Thymus (tissue), 11 donors: Measurements from ENCODE around the gene CRTC2. TPM values are rescaled to one million over a fixed set of nuclear protein-coding genes. Genes with fewer than 3 reads are reported as not detected.
A peak's percentile ranks its signal among the peaks of the same experiment; 100 is the strongest.
"Not testable (repeated sequence)": the region's sequence is repeated elsewhere in the genome, so short reads cannot be mapped to it uniquely, and the experiment has no call there.

ENCODE experiments used
- DNase-seq, 9 donors: peaks; one replicate each; pipeline ENCODE4 v3.0.0-alpha.2; 2013; ENCODE audit warnings: low spot score in 9 of 9, low read depth in 6 of 9, missing footprints in 1 of 9
- H3K27ac ChIP-seq, 2 donors: one replicate each; pipeline ENCODE4 v1.5.1; 2013; ENCODE audit warnings: control low read depth in 1 of 2, low read depth in 1 of 2, low read length in 1 of 2, mild to moderate bottlenecking in 1 of 2, moderate library complexity in 1 of 2
- H3K27me3 ChIP-seq, 2 donors: one replicate each; pipeline ENCODE4 v1.5.1; 2013; ENCODE audit warnings: low read length in 1 of 2; ENCODE audit not compliant: control insufficient read depth in 2 of 2, insufficient read depth in 1 of 2
- H3K36me3 ChIP-seq, 2 donors: one replicate each; pipeline ENCODE4 v1.5.1; 2013; ENCODE audit warnings: low read length in 1 of 2, mild to moderate bottlenecking in 1 of 2, moderate library complexity in 1 of 2; ENCODE audit not compliant: control insufficient read depth in 2 of 2, insufficient read depth in 2 of 2
- H3K4me1 ChIP-seq, 2 donors: one replicate each; pipeline ENCODE4 v1.5.1; 2013; ENCODE audit warnings: low read length in 2 of 2; ENCODE audit not compliant: control insufficient read depth in 2 of 2, insufficient read depth in 2 of 2
- H3K4me3 ChIP-seq, 2 donors: one replicate each; pipeline ENCODE4 v1.5.1; 2013; ENCODE audit warnings: low read length in 2 of 2, control low read depth in 1 of 2, mild to moderate bottlenecking in 1 of 2
- H3K9me3 ChIP-seq, 2 donors: one replicate each; pipeline ENCODE4 v1.5.1; 2013; ENCODE audit warnings: low read length in 1 of 2, mild to moderate bottlenecking in 1 of 2; ENCODE audit not compliant: control insufficient read depth in 2 of 2, insufficient read depth in 1 of 2
- WGBS: extraction: QIAGEN DNeasy Blood & Tissue Kit; methylation state at CpG from one replicate; pipeline ENCODE4 v1.1.7; 2013; 5-methylcytosine and 5-hydroxymethylcytosine counted together
- polyA plus RNA-seq: library from polyadenylated mRNA; stranded (reverse); fragments of 200-250 nt; gene quantifications from one replicate; pipeline ENCODE4 v1.2.3, GENCODE V29; 2013
- total RNA-seq: library from RNA; stranded (reverse); fragments of 120-200 nt; gene quantifications from one replicate; pipeline ENCODE4 v1.2.4, GENCODE V29; 2013
- donor health status: healthy.

The CRTC2 gene
- total and polyA plus RNA-seq, 2 donors, result 9.8 to 70.5 TPM

- no peak for DNase-seq
- H3K4me1 ChIP-seq, result peaks cover 10 to 29% of the 10 kb centered on the region in 2 donors
- peak overlapping the region; percentile 80 to 88 for H3K4me3 ChIP-seq
- no peaks in the 10 kb centered on the region for H3K9me3 ChIP-seq
- peak overlapping the region; percentile 78 to 90 for H3K27ac ChIP-seq
- WGBS, result 23% methylated on average over 9 of the region's 9 CpGs
- H3K27me3 ChIP-seq, result peaks cover 2 to 3% of the 10 kb centered on the region in 2 donors
- peaks cover 24 to 42% of the 10 kb centered on the region in 2 donors for H3K36me3 ChIP-seq
These were observed 32.8 kb upstream of the CRTC2 start for GRCh38 chr1:153991151-153991630.

DNA sequence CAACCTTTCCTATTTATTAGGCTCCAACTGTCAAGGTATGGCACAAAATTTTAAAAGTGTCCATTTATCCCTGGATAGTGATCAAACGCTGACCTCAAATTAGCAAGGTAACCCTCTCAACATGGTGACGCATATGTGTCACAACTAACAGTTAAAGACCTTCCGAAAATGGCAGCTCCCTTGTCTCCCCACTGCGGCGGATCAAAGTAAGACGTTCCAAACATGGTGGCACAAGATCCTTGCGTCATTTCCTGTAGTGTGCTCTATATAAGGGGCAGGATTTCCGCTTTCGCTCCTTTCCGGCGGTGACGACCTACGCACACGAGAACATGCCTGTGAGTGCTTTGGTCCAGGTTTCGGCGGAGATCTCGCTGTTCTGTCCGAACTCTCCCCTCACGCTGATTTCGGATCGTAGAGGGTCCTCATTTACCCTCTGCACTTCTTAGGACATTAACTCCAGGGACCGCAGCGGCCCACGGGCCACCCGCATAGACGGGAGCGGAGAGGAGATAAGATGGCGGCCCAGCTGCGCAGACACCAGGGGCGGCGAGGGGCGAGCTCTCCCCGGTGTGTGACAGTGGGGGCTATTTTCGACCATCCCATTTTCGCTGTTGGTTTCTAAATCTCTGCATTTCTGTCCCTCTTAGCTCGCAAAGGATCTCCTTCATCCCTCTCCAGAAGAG is 32.2 kb upstream of the CRTC2 start, which contains the start of gene RPS27:
Gene RPS27, plus strand, starts transcription at position 295 of the 683 bp plus-strand sequence. Its CDS starts 35 bp downstream, at position 330.
- WGBS, result under 1% methylated on average over 36 of the region's 36 CpGs
- Histone ChIP-seq H3K27me3 (peaks cover 2 to 9% of the 10 kb centered on the region in 2 donors), H3K4me3 (peak within 1 kb of the TSS; percentile 80 to 88), H3K36me3 (peaks cover 24 to 39% of the 10 kb centered on the region in 2 donors), H3K4me1 (peaks cover 10 to 34% of the 10 kb centered on the region in 2 donors), H3K27ac (peak within 1 kb of the TSS; percentile 78 to 90), H3K9me3 (no peaks in the 10 kb centered on the region)
- DNase-seq, result peak; percentile 93 to 99 (median 98)

DNA sequence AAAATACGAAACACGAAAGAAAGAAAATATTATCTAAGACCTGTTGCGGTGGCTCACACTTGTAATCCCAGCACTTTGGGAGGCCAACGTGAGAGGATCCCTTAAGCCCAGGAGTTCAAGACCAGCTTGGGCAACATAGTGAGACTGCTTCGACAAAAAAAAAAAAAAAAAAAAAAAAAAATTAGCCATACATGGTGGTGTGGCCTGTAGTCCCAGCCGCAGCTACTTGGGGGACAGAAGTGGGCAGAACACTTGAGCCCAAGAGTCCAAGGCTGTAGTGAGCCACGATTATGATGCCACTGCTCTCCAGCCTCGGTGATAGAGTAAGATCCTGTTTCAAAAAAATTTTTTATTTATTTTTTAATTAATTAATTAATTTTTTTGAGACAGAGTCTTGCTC is 29.2 kb upstream of the CRTC2 start:
- no peak for DNase-seq
- H3K27ac ChIP-seq, result no peak overlapping the region
- 98% methylated on average over 8 of the region's 8 CpGs for WGBS
- peaks cover 10 to 35% of the 10 kb centered on the region in 2 donors for H3K4me1 ChIP-seq
- H3K9me3 ChIP-seq, result no peaks in the 10 kb centered on the region
- peaks cover 5 to 12% of the 10 kb centered on the region in 2 donors for H3K36me3 ChIP-seq
- H3K27me3 ChIP-seq, result peaks cover 2 to 13% of the 10 kb centered on the region in 2 donors
- no peak overlapping the region for H3K4me3 ChIP-seq

DNA sequence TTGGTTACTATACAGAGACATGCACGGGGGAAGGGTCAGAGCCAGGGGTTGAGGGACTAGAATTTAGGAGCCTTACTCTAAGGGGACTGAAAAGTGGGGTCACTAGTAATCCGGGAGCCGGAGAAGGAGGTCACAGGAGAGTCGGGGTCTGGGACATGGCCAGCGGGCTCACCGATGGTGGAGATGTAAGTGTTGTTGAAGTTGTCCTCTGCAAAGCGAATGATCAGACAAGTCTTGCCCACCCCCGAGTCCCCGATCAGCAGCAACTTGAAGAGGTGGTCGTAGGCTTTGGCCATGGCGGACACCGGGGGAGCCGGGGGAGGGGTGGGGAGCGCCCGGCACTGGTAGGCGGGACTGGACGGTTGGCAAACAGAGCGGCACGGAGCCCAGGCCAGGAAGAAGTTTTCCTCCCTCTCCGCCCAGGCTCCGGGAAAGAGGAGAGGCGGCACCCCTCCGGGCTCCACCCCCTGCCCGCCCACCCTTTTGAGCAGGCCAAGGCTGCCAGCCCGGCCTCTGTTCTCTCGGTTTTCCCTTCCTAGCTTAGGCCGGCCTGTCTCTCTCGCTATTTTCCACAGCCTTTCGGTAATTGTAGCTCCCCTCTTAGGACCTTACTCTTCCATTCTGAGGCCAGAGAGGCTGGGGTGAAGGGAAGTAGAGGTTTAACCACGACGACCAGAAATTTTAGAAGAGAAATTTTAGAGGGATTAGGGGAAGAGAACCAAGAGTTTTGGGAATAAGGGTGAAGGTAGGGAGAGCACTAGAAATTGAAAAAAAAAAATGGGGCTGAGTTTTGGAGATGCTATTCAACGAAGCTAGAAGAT is 27.7 kb upstream of the CRTC2 start, which contains the start of gene RAB13:
Gene RAB13, minus strand, starts transcription at position 399 of the 821 bp plus-strand sequence. Its CDS starts 103 bp downstream, at position 296.
- peaks cover 8 to 23% of the 10 kb centered on the region in 2 donors for H3K4me1 ChIP-seq
- 7% methylated on average over 31 of the region's 32 CpGs for WGBS

GRCh38 chr1:153985341-153985912 is 27.0 kb upstream of the CRTC2 start:
- peaks cover 8 to 22% of the 10 kb centered on the region in 2 donors for H3K4me1 ChIP-seq
- WGBS, result 55% methylated on average over 7 of the region's 7 CpGs
- DNase-seq, result no peak

More for the DNA sequence above, 27.7 kb upstream of the CRTC2 start, which contains the start of gene RAB13:
- DNase-seq, result peak in 1 of 9 donors; percentile 52
- H3K27me3 ChIP-seq, result peaks cover 2 to 13% of the 10 kb centered on the region in 2 donors
- peak within 1 kb of the TSS; percentile 35 to 50 for H3K4me3 ChIP-seq
- peak within 1 kb of the TSS; percentile 69 to 74 for H3K27ac ChIP-seq
- H3K36me3 ChIP-seq, result no peaks in the 10 kb centered on the region
- no peaks in the 10 kb centered on the region for H3K9me3 ChIP-seq

GRCh38 chr1:153984123-153984894 is 25.9 kb upstream of the CRTC2 start:
- Histone ChIP-seq H3K9me3 (no peaks in the 10 kb centered on the region), H3K27me3 (peaks cover 2 to 13% of the 10 kb centered on the region in 2 donors), H3K27ac (no peak overlapping the region), H3K4me3 (no peak overlapping the region), H3K36me3 (no peaks in the 10 kb centered on the region), H3K4me1 (peaks cover 8 to 18% of the 10 kb centered on the region in 2 donors)
- 88% methylated on average over 6 of the region's 6 CpGs for WGBS
- no peak for DNase-seq

More at GRCh38 chr1:153985341-153985912, 27.0 kb upstream of the CRTC2 start:
- Histone ChIP-seq H3K36me3 (no peaks in the 10 kb centered on the region), H3K4me3 (peak overlapping the region; percentile 35 to 50), H3K27me3 (peaks cover 2 to 13% of the 10 kb centered on the region in 2 donors), H3K27ac (peak overlapping the region; percentile 36 to 69), H3K9me3 (no peaks in the 10 kb centered on the region)

- not testable (repeated sequence) for DNase-seq, H3K9me3 ChIP-seq, H3K4me3 ChIP-seq, H3K36me3 ChIP-seq, H3K27ac ChIP-seq
- Histone ChIP-seq H3K4me1 (peaks cover 9 to 22% of the 10 kb centered on the region in 2 donors), H3K27me3 (peaks cover 2 to 13% of the 10 kb centered on the region in 2 donors)
- WGBS, result 96% methylated on average over 2 of the region's 2 CpGs
These were observed 23.3 kb upstream of the CRTC2 start for GRCh38 chr1:153981735-153982134.

GRCh38 chr1:153979091-153979490 is 20.7 kb upstream of the CRTC2 start:
- H3K27ac ChIP-seq, H3K4me3 ChIP-seq, H3K27me3 ChIP-seq, H3K9me3 ChIP-seq, DNase-seq: not testable (repeated sequence)
- peaks cover 17 to 18% of the 10 kb centered on the region in 2 donors for H3K36me3 ChIP-seq
- 97% methylated on average over 12 of the region's 12 CpGs for WGBS
- peaks cover 6 to 21% of the 10 kb centered on the region in 2 donors for H3K4me1 ChIP-seq
